A375 (cell line): ENCODE results near the gene GALNS. TPM values are rescaled to one million over a fixed set of nuclear protein-coding genes. Genes with fewer than 3 reads are reported as not detected.

ENCODE experiments used
- total RNA-seq: library from RNA; depleted of rRNA; stranded (reverse); fragments of >200 nt; shearing (Covaris generic); gene quantifications from 2 replicates; pipeline ENCODE4 v1.2.3, GENCODE V29; 2014; rRNA removed

The GALNS gene
- 6.6 and 7.9 TPM in 2 replicates for total RNA-seq

GRCh38 chr16:88856828-88857727 lies at the start of gene GALNS, which contains the start of gene TRAPPC2L:
GALNS (minus strand) TSS chr16:88856947; CDS start chr16:88856877, 70 bp downstream.
TRAPPC2L (plus strand) TSS chr16:88857127; CDS start chr16:88857151, 24 bp downstream.

GRCh38 chr16:88866151-88866920 lies 9.6 kb upstream of the GALNS start, which contains the start of gene PABPN1L:
PABPN1L (minus strand) TSS chr16:88866660; CDS start chr16:88866606, 54 bp downstream.

GRCh38 chr16:88811769-88812512 lies 44.8 kb downstream of the GALNS start, which contains the start of gene APRT:
APRT (minus strand) TSS chr16:88811928; CDS start chr16:88811899, 29 bp downstream.

GRCh38 chr16:88803264-88803987 lies 53.3 kb downstream of the GALNS start, which contains the start of gene CDT1:
CDT1 (plus strand) TSS chr16:88803789; CDS start chr16:88803832, 43 bp downstream.

GRCh38 chr16:88785106-88785924 lies 71.4 kb downstream of the GALNS start, which contains the start of gene PIEZO1:
PIEZO1 (minus strand) TSS chr16:88785220; CDS start chr16:88784964, 256 bp downstream.

Other genes with a start within 250 kb of the GALNS start
- 0.15 TPM in 1 of 2 replicates, not detected in the other for gene IL17C, start 218.4 kb downstream of the GALNS start, total RNA-seq
- gene CYBA, start 205.9 kb downstream of the GALNS start, total RNA-seq, result 274 and 319 TPM in 2 replicates
- gene MVD, start 193.9 kb downstream of the GALNS start, total RNA-seq, result 14.1 and 17.1 TPM in 2 replicates
- 0.16 TPM in 1 of 2 replicates, not detected in the other for gene SNAI3, start 170.4 kb downstream of the GALNS start, total RNA-seq
- gene RNF166, start 150.5 kb downstream of the GALNS start, total RNA-seq, result 28.6 and 36.2 TPM in 2 replicates
- gene CTU2, start 150.4 kb downstream of the GALNS start, total RNA-seq, result 27.1 and 35.6 TPM in 2 replicates
- gene PIEZO1, start 71.7 kb downstream of the GALNS start, total RNA-seq, result 172 and 177 TPM in 2 replicates
- gene CDT1, start 53.2 kb downstream of the GALNS start, total RNA-seq, result 68.2 and 88.4 TPM in 2 replicates
- 235 and 258 TPM in 2 replicates for gene APRT, start 45.0 kb downstream of the GALNS start, total RNA-seq
- 49.9 and 51.0 TPM in 2 replicates for gene TRAPPC2L, start 180 bp upstream of the GALNS start, total RNA-seq
- not detected in 2 replicates for gene PABPN1L, start 9.7 kb upstream of the GALNS start, total RNA-seq
- not detected in 2 replicates for gene CBFA2T3, start 120.3 kb upstream of the GALNS start, total RNA-seq
- gene ACSF3, start 236.9 kb upstream of the GALNS start, total RNA-seq, result 35.7 and 43.8 TPM in 2 replicates